Natural killer cell (primary cell): ENCODE measurements around the gene COX4I1. TPM values are rescaled to one million over a fixed set of nuclear protein-coding genes. Genes with fewer than 3 reads are reported as not detected.

Experiments
- ATAC-seq, 3 donors: fragments of 150-1000 bp in 2 of 3; fragments of 200-7000 bp in 1 of 3; cut with Tn5 transposase; 1 replicate in 1 of 3; 2 replicates in 2 of 3; pipeline ENCODE4 v1.10.0; 2021; ENCODE audit warnings: mild to moderate bottlenecking in 2 of 3, moderate library complexity in 2 of 3
- DNase-seq, 2 donors: peaks; one replicate each; pipeline versions ENCODE4 v3.0.0 to v3.0.0-alpha.2; 2013 to 2021; ENCODE audit warnings: mixed read lengths in 1 of 2
- H3K27ac ChIP-seq: one replicate; pipeline ENCODE4 v1.5.1; 2013; ENCODE audit warnings: mild to moderate bottlenecking, low read length
- H3K27me3 ChIP-seq: one replicate; pipeline ENCODE4 v1.6.1; 2013; ENCODE audit warnings: low read length; ENCODE audit not compliant: control insufficient read depth, insufficient read depth
- H3K36me3 ChIP-seq: one replicate; pipeline ENCODE4 v1.6.1; 2013; ENCODE audit warnings: low read length; ENCODE audit not compliant: control insufficient read depth, insufficient read depth
- H3K4me1 ChIP-seq: one replicate; pipeline ENCODE4 v1.6.1; 2013; ENCODE audit warnings: low read length; ENCODE audit not compliant: control insufficient read depth, insufficient read depth
- H3K4me3 ChIP-seq: one replicate; pipeline ENCODE4 v1.5.1; 2013; ENCODE audit warnings: low read length
- H3K9me3 ChIP-seq: one replicate; pipeline ENCODE4 v1.6.1; 2013; ENCODE audit warnings: low read length; ENCODE audit not compliant: control insufficient read depth, insufficient read depth
- H3K27ac Mint-ChIP-seq, 2 donors: one replicate each; pipeline ENCODE4 v1.8.0; 2022; ENCODE audit warnings: mild to moderate bottlenecking in 2 of 2, mixed read lengths in 2 of 2, moderate library complexity in 1 of 2
- H3K27me3 Mint-ChIP-seq, 2 donors: one replicate each; pipeline ENCODE4 v1.8.0; 2022; ENCODE audit warnings: low read depth in 2 of 2, mixed read lengths in 2 of 2
- H3K36me3 Mint-ChIP-seq: one replicate; pipeline ENCODE4 v1.8.0; 2022; ENCODE audit warnings: mixed read lengths
- H3K4me1 Mint-ChIP-seq, 2 donors: one replicate each; pipeline ENCODE4 v1.8.0; 2022; ENCODE audit warnings: mixed read lengths in 2 of 2
- H3K4me3 Mint-ChIP-seq: one replicate; pipeline ENCODE4 v1.8.0; 2022; ENCODE audit warnings: mild to moderate bottlenecking, moderate library complexity, mixed read lengths
- H3K9me3 Mint-ChIP-seq, 2 donors: one replicate each; pipeline ENCODE4 v1.8.0; 2022; ENCODE audit warnings: mixed read lengths in 2 of 2
- CTCF ChIP-seq: fragments of 200-600 bp; IDR thresholded peaks from one replicate; pipeline ENCODE4 v1.8.0; 2022; ENCODE audit warnings: antibody characterized with exemption
- WGBS: methylation state at CpG from one replicate; pipeline ENCODE4 v1.1.7; 2013; ENCODE audit warnings: missing lambda C conversion rate; ENCODE audit not compliant: insufficient coverage; 5-methylcytosine and 5-hydroxymethylcytosine counted together
- intact Hi-C: fragments of 100-400 bp; cut with micrococcal nuclease; formaldehyde crosslinking; loops from one replicate; pipeline ENCODE4 v1.14.2; 2022
- total RNA-seq, 4 donors: library from RNA; stranded (reverse); fragments of 120-200 nt in 1 of 4; gene quantifications; one replicate each; pipeline versions ENCODE4 v1.2.3 to v1.2.4, GENCODE V29; 2013 to 2022

COX4I1 gene
- total RNA-seq, 3 donors from 2014 or later (not counting 1 experiment from before 2014, with no cell fraction given), result 338 to 422 (median 410) TPM

- no peak overlapping the region for H3K27ac Mint-ChIP-seq
- H3K4me1 ChIP-seq, result peaks cover 23% of the 10 kb centered on the region
- WGBS, result 73% methylated on average over 3 of the region's 5 CpGs
- TF ChIP-seq CTCF, result no peak
- H3K9me3 ChIP-seq, result no peaks in the 10 kb centered on the region
- H3K27ac ChIP-seq, result no peak overlapping the region
- no peaks in the 10 kb centered on the region for H3K36me3 Mint-ChIP-seq
- no peak overlapping the region for H3K4me3 ChIP-seq
- no peak overlapping the region for H3K4me3 Mint-ChIP-seq
- H3K36me3 ChIP-seq, result no peaks in the 10 kb centered on the region
- ATAC-seq (no peak), DNase-seq (no peak)
- peaks cover 15 to 16% of the 10 kb centered on the region in 2 donors for H3K4me1 Mint-ChIP-seq
- intact Hi-C loops, result no loop called here
- no peaks in the 10 kb centered on the region for H3K9me3 Mint-ChIP-seq
- H3K27me3 Mint-ChIP-seq, result peaks cover 0 to 7% of the 10 kb centered on the region in 2 donors
- no peaks in the 10 kb centered on the region for H3K27me3 ChIP-seq
Measured at GRCh38 chr16:85856585-85856984, 57.1 kb downstream of the COX4I1 start.

Other genes starting within 250 kb of the COX4I1 start
- 100 to 1,000 TPM; 232 to 277 (median 233) TPM for gene GSE1, start 186.4 kb upstream of the COX4I1 start, total RNA-seq
- gene GINS2, start 110.7 kb upstream of the COX4I1 start, total RNA-seq, result 1 to 10 TPM in 1 of 3 donors, under 1 TPM in 2; 0.73 to 2.6 (median 0.89) TPM
- 1 to 10 TPM in 2 of 3 donors, under 1 TPM in 1; 0.71 to 2.2 (median 1.8) TPM for gene C16orf74, start 48.6 kb upstream of the COX4I1 start, total RNA-seq
- 10 to 100 TPM; 21.2 to 26.4 (median 24.1) TPM for gene EMC8, start 151 bp upstream of the COX4I1 start, total RNA-seq
- gene IRF8, start 99.5 kb downstream of the COX4I1 start, total RNA-seq, result 100 to 1,000 TPM; 101 to 167 (median 122) TPM